Measurements from ENCODE around the gene RNF213. TPM values are rescaled to one million over a fixed set of nuclear protein-coding genes. Genes with fewer than 3 reads are reported as not detected.
"Not testable (repeated sequence)": the region's sequence is repeated elsewhere in the genome, so short reads cannot be mapped to it uniquely, and the experiment has no call there.

Gene RNF213
- total and polyA plus RNA-seq, 12 donors, result 51.1 to 182 (median 122) TPM

GRCh38 chr17:80237386-80237785 is 23.3 kb upstream of the RNF213 start:
- TF ChIP-seq, protein P1, sequence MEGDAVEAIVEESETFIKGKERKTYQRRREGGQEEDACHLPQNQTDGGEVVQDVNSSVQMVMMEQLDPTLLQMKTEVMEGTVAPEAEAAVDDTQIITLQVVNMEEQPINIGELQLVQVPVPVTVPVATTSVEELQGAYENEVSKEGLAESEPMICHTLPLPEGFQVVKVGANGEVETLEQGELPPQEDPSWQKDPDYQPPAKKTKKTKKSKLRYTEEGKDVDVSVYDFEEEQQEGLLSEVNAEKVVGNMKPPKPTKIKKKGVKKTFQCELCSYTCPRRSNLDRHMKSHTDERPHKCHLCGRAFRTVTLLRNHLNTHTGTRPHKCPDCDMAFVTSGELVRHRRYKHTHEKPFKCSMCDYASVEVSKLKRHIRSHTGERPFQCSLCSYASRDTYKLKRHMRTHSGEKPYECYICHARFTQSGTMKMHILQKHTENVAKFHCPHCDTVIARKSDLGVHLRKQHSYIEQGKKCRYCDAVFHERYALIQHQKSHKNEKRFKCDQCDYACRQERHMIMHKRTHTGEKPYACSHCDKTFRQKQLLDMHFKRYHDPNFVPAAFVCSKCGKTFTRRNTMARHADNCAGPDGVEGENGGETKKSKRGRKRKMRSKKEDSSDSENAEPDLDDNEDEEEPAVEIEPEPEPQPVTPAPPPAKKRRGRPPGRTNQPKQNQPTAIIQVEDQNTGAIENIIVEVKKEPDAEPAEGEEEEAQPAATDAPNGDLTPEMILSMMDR (IDR thresholded peaks at IDR 0.05), result no peak
- TF ChIP-seq POLR2A (IDR thresholded peaks at IDR 0.05), result no peak
- Histone ChIP-seq H3K4me3 (no peak overlapping the region), H3K4me1 (replicated peaks in 1 of 2) (no peaks in the 10 kb centered on the region), H3K27ac (no peak overlapping the region), H3K9me3 (replicated peaks in 1 of 3) (peaks cover 0 to 4% (median 0%) of the 10 kb centered on the region in 3 donors), H3K36me3 (replicated peaks in 1 of 2) (peaks cover 0 to 56% of the 10 kb centered on the region in 2 donors), H3K27me3 (no peaks in the 10 kb centered on the region)
- 92 to 95% (median 95%) methylated on average over 5 to 10 of the region's 10 CpGs for WGBS, 4 donors
- DNase-seq, result no peak
- intact Hi-C loops (cut with DNase I), result no loop called here

DNA sequence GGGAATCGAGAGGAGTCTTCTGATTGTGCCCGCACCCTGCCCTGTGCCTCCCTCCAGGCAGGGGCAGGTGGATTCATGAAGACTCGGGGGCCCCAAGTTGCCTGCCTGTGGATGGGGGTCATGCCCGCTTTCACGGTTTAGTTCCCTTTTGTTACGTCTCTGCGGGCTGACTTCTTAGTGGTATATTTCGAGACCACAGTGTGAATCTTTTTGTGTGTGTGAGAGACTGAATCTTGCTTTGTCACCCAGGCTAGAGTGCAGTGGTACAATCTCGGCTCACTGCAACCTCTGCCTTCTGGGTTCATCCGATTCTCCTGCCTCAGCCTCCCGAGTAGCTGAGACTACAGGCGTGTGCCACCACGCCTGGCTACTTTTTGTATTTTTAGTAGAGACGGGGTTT is 18.1 kb upstream of the RNF213 start:
- 82 to 99% (median 87%) methylated on average over 12 to 14 of the region's 14 CpGs for WGBS, 4 donors
- peaks cover 0 to 59% of the 10 kb centered on the region in 2 donors for H3K36me3 ChIP-seq (replicated peaks in 1 of 2)
- no peaks in the 10 kb centered on the region for H3K9me3 ChIP-seq (replicated peaks in 1 of 3)
- H3K4me1 ChIP-seq (replicated peaks in 1 of 2), result peaks cover 0 to 12% of the 10 kb centered on the region in 2 donors
- intact Hi-C loops (cut with DNase I), result no loop called here
- TF ChIP-seq, protein P1 (IDR thresholded peaks at IDR 0.05), result no peak
- no peak for TF ChIP-seq POLR2A (IDR thresholded peaks at IDR 0.05)
- no peak overlapping the region for H3K27ac ChIP-seq
- H3K4me3 ChIP-seq, result no peak overlapping the region
- no peaks in the 10 kb centered on the region for H3K27me3 ChIP-seq
- DNase-seq, result no peak

DNA sequence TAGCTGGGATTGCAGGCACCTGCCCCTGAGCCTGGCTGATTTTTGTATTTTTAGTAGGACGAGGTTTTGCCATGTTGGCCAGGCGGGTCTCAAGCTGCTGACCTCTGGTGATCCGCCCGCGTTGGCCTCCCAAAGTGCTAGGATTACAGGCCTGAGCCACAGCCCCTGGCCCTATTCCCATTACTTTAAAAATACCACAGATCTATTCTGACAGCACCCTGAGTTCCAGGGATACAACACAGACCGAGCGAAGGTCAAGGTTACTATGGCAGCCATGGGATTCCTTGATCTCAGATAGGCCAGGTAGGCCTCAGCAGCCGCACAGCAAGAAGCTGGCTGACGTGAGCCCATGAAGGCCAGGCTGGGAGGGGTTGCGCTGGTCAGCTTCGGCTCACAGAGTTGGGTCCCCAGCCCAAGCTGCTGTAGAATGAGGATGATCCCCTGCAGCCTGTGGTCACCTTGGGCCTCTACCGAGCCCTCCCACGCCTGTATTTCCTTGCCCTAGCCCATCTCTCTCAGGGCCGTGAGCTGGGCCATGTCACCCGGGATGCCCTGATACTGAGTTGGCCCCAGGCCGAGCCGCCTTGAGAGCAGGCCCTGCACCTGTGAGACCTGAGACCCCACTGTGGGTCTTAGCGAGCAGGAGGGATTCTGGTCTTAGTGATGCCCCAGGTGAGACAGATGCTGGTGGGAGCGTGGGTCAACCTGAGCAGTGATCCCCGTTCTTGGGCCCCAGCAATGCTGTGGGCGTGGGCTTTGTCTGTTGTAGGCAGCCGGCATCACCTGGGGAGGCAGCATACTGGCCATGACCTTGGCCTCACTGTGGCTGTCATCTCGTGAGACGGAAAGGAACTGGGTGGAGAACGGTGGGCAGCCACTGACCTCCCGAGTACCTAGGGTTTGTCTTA is 16.9 kb upstream of the RNF213 start:
- Histone ChIP-seq H3K36me3 (replicated peaks in 1 of 2) (peaks cover 0 to 48% of the 10 kb centered on the region in 2 donors), H3K9me3 (replicated peaks in 1 of 3) (no peaks in the 10 kb centered on the region), H3K27ac (peak overlapping the region in 1 of 5 donors; percentile 63), H3K4me3 (no peak overlapping the region), H3K27me3 (no peaks in the 10 kb centered on the region), H3K4me1 (replicated peaks in 1 of 2) (peaks cover 0 to 12% of the 10 kb centered on the region in 2 donors)
- WGBS, 4 donors, result 75 to 81% (median 78%) methylated on average over 10 to 26 of the region's 26 CpGs
- TF ChIP-seq, protein P1 (IDR thresholded peaks at IDR 0.05), result no peak
- no peak for TF ChIP-seq POLR2A (IDR thresholded peaks at IDR 0.05)
- DNase-seq, result peak in 1 of 7 donors; percentile 49
- intact Hi-C loops (cut with DNase I), result no loop called here

DNA sequence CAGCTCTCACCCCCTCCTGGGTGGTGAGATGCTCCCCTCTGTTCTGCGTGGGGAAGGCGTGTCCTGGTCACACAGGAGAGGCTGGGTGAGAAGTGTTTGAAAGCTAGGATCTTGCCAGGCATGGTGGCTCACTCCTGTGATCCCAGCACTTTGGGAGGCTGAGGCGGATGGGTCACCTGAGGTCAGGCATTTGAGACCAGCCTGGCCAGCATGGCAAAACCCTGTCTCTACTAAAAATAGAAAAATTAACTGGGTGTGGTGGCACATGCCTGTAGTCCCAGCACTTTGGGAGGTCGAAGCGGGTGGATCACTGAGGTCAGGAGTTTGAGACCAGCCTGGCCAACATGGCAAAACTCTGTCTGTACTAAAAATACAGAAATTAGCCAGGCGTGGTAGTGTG is 16.2 kb upstream of the RNF213 start:
- peaks cover 0 to 12% of the 10 kb centered on the region in 2 donors for H3K4me1 ChIP-seq (replicated peaks in 1 of 2)
- intact Hi-C loops (cut with DNase I); DNase-seq; H3K9me3 ChIP-seq (replicated peaks in 1 of 3); H3K27me3 ChIP-seq; H3K4me3 ChIP-seq; H3K27ac ChIP-seq: not testable (repeated sequence)
- H3K36me3 ChIP-seq (replicated peaks in 1 of 2), result peaks cover 0 to 52% of the 10 kb centered on the region in 2 donors
- 93 to 98% (median 95%) methylated on average over 6 of the region's 6 CpGs for WGBS, 4 donors

Data from adrenal gland (tissue), 12 donors.